GM06990 (cell line): ENCODE measurements around the gene TMEM233.

Experiments used
- DNase-seq: peaks from one replicate; pipeline ENCODE4 v3.0.0-alpha.2; 2011; ENCODE audit not compliant: insufficient read length; ENCODE audit errors: extremely low read depth
- H3K27me3 ChIP-seq: replicated peaks from 2 replicates; pipeline ENCODE4 v1.6.0; 2011; ENCODE audit warnings: low read length; ENCODE audit not compliant: control insufficient read depth, insufficient read depth
- H3K36me3 ChIP-seq: 2 replicates; pipeline ENCODE4 v1.5.1; 2011; ENCODE audit warnings: low read length; ENCODE audit not compliant: control insufficient read depth, insufficient read depth
- H3K4me3 ChIP-seq: replicated peaks from 2 replicates; pipeline ENCODE4 v1.5.1; 2011; ENCODE audit warnings: low read depth, mild to moderate bottlenecking, control low read depth, low read length
- TF ChIP-seq, protein P1 (sequence below): IDR thresholded peaks from 2 replicates; pipeline ENCODE4 v1.5.1; 2011; ENCODE audit warnings: low read length, control low read depth, mild to moderate bottlenecking, inconsistent platforms; ENCODE audit not compliant: insufficient read depth, poor library complexity, severe bottlenecking

The TMEM233 gene

DNA sequence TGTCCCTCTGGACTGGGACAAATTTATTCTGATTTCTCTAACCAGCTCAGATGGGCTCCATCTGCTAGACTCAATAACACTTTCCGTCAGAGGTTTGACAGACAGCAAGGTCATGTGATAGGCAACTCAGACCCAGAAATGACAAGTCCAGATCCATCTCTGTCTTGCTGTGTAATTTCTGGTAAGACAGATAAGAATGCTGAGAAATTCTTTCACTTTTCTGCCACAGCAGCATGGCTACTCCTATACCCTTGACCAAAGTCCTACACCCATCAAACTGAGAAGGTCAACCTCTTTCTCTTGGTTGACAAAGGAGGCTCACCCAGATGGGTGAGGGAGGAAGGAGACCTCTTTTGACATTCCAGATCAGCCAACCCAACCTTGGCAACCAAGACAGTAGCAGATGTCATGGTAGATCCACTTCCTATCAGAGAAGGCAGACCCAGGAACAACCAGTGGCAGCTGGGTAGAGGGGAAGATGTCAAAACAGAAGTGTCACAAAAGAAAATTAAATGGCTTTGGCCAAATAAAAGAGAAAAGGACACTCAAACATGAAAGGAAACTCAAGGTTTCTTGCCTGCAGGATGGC is 37.5 kb downstream of the TMEM233 start:
- DNase-seq: no peak
- Histone ChIP-seq H3K27me3 (no peaks in the 10 kb centered on the region), H3K36me3 (no peaks in the 10 kb centered on the region), H3K4me3 (no peak overlapping the region)
- TF ChIP-seq, protein P1, sequence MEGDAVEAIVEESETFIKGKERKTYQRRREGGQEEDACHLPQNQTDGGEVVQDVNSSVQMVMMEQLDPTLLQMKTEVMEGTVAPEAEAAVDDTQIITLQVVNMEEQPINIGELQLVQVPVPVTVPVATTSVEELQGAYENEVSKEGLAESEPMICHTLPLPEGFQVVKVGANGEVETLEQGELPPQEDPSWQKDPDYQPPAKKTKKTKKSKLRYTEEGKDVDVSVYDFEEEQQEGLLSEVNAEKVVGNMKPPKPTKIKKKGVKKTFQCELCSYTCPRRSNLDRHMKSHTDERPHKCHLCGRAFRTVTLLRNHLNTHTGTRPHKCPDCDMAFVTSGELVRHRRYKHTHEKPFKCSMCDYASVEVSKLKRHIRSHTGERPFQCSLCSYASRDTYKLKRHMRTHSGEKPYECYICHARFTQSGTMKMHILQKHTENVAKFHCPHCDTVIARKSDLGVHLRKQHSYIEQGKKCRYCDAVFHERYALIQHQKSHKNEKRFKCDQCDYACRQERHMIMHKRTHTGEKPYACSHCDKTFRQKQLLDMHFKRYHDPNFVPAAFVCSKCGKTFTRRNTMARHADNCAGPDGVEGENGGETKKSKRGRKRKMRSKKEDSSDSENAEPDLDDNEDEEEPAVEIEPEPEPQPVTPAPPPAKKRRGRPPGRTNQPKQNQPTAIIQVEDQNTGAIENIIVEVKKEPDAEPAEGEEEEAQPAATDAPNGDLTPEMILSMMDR: no peak

GRCh38 chr12:119631930-119632678 is 38.5 kb downstream of the TMEM233 start:
- TF ChIP-seq, protein P1: no peak
- Histone ChIP-seq H3K4me3 (no peak overlapping the region), H3K36me3 (no peaks in the 10 kb centered on the region), H3K27me3 (no peaks in the 10 kb centered on the region)
- no peak for DNase-seq

- DNase-seq: no peak
- no peaks in the 10 kb centered on the region for H3K27me3 ChIP-seq
- no peak overlapping the region for H3K4me3 ChIP-seq
- TF ChIP-seq, protein P1: no peak
- H3K36me3 ChIP-seq: no peaks in the 10 kb centered on the region
These were observed 41.2 kb downstream of the TMEM233 start for GRCh38 chr12:119634743-119635142.

DNA sequence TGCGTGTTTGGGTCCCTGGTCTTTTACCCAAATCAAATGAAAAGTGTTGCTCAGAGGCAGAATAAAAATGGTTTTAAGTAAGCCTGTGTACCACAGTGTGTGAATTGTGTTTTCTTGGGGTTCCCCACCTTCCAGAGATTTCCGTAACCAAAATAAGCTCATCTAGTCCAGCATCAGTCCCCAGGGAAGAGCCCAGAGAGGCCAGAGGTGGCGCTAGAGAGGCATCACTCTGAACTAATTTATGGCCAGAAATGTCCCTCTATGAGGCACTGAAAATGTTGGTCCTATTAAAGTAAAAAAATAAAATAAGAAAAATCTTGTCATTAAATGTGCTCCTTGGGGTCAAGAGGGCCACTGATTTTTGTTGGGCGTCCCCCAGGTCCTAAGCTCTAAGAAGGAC is 49.4 kb downstream of the TMEM233 start:
- H3K36me3 ChIP-seq: no peaks in the 10 kb centered on the region
- DNase-seq: no peak
- H3K27me3 ChIP-seq: no peaks in the 10 kb centered on the region
- TF ChIP-seq, protein P1: peak; percentile 33
- H3K4me3 ChIP-seq: no peak overlapping the region

DNA sequence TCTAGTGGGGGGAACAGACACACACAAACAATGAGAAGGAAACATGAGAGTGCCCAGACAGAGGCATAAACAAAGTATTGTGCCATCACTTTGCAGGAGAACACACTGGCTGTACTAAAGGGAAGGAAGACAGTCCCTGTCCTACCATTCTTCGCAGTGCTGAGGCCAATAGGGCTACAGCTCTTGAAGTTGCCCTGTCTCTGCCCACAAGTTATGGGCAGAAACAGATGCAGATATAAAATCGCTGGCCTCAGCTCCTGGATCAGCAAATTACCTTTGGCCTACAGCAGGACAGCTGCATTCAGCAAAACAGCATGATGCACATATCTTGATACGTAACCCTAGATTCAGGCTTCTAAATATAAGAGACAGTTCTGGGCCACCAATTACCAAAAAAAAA is 51.4 kb downstream of the TMEM233 start:
- DNase-seq: no peak
- TF ChIP-seq, protein P1: no peak

More for the DNA sequence above, 51.4 kb downstream of the TMEM233 start:
- Histone ChIP-seq H3K27me3 (no peaks in the 10 kb centered on the region), H3K4me3 (no peak overlapping the region), H3K36me3 (no peaks in the 10 kb centered on the region)
